Measurements from ENCODE around the gene SMIM27.
"Not testable (repeated sequence)": the region's sequence is repeated elsewhere in the genome, so short reads cannot be mapped to it uniquely, and the experiment has no call there.

The SMIM27 gene

GRCh38 chr9:32543047-32543446 is 9.1 kb upstream of the SMIM27 start:
- TF ChIP-seq CTCF (IDR thresholded peaks at IDR 0.05; ENCODE audit: insufficient read depth, low read depth, low read length, missing control alignments) = no peak
- H3K4me3 ChIP-seq (ENCODE audit: low read length) = no peak overlapping the region
- no peak for DNase-seq (ENCODE audit: low read depth)

- no peak for TF ChIP-seq CTCF (IDR thresholded peaks at IDR 0.05; ENCODE audit: insufficient read depth, low read depth, low read length, missing control alignments)
- H3K4me3 ChIP-seq (ENCODE audit: low read length) = no peak overlapping the region
- DNase-seq (ENCODE audit: low read depth) = no peak
Observed at GRCh38 chr9:32545884-32546283, 6.2 kb upstream of the SMIM27 start.

GRCh38 chr9:32548213-32548612 is 3.9 kb upstream of the SMIM27 start:
- not testable (repeated sequence) for H3K4me3 ChIP-seq (ENCODE audit: low read length); DNase-seq (ENCODE audit: low read depth)

GRCh38 chr9:32550150-32550561 is 2.0 kb upstream of the SMIM27 start:
- DNase-seq (ENCODE audit: low read depth) = peak; percentile 40

GRCh38 chr9:32550562-32551275 is 1.4 kb upstream of the SMIM27 start:
- TF ChIP-seq CTCF (IDR thresholded peaks at IDR 0.05; ENCODE audit: insufficient read depth, low read depth, low read length, missing control alignments) = peak; percentile 4
- H3K4me3 ChIP-seq (ENCODE audit: low read length) = peak overlapping the region; percentile 63
- peak; percentile 85 for DNase-seq (ENCODE audit: low read depth)

More at GRCh38 chr9:32550150-32550561, 2.0 kb upstream of the SMIM27 start:
- peak; percentile 21 for TF ChIP-seq CTCF (IDR thresholded peaks at IDR 0.05; ENCODE audit: insufficient read depth, low read depth, low read length, missing control alignments)
- peak overlapping the region; percentile 63 for H3K4me3 ChIP-seq (ENCODE audit: low read length)

GRCh38 chr9:32551276-32552051 is 663 bp upstream of the SMIM27 start:
- peak; percentile 45 for DNase-seq (ENCODE audit: low read depth)
- TF ChIP-seq CTCF (IDR thresholded peaks at IDR 0.05; ENCODE audit: insufficient read depth, low read depth, low read length, missing control alignments) = no peak
- H3K4me3 ChIP-seq (ENCODE audit: low read length) = peak overlapping the region; percentile 63

GRCh38 chr9:32554107-32554506 is 2.0 kb downstream of the SMIM27 start:
- no peak for DNase-seq (ENCODE audit: low read depth)
- H3K4me3 ChIP-seq (ENCODE audit: low read length) = no peak overlapping the region
- no peak for TF ChIP-seq CTCF (IDR thresholded peaks at IDR 0.05; ENCODE audit: insufficient read depth, low read depth, low read length, missing control alignments)

Measured in epithelial cell of esophagus (primary cell).